Activated CD4-positive, CD25-positive, alpha-beta regulatory T cell treated with anti-CD3 and anti-CD28 coated beads, Interleukin-2, amount 50 U/mL, for 72 hours (primary cell): ENCODE results near the gene PER2.
A peak's percentile ranks its signal among the peaks of the same experiment; 100 is the strongest.

Experiments
- DNase-seq: peaks from one replicate; pipeline ENCODE4 v3.0.0; 2021

The PER2 gene

DNA sequence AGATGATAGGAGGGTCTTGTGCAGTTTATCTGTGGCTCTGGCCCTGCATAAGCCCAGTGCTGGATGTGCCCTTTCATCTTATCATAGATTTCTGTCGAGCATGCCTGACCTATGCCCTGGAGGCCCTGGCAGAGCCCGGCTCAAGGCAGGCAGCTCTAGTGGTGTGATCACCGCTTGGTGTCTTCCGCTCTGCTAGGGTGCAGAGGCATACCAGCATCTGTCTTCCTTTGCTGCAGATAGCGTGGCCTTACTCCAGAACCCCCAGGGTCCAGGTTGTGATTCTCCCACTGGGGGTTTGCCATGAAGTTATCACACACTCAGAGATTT lies 18.2 kb upstream of the PER2 start:
- no peak for DNase-seq

DNA sequence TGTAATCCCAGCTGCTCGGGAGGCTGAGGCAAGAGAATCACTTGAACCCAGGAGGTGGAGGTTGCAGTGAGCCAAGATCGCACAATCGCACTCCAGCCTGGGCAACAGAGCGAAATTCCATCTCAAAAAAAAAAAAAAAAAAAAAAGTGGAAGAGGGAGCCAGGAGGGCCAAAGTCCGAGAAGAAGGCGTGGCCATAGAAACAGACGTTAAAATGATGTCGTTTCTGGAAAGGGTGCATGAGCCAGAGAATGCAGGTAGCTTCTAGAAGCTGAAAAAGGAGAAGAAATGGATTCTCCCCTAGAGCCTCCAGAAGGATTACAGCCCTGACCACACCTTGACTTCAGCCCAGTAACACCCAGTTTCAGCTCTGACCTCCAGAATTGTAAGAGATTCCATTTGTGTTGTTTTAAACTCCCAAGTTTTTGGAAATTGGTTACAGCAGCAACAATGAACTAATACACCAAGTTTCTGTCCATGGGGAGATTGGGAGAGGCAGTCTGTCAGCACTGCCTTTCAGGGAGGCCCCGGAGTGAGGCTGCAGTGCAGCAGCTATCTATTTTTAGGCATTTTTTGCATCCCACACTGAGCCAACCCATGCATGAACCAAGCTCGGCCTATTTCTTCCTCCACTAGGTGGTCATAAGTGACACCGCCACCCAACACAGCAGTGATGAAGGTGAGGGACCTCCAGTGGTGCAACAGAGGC lies 17.7 kb upstream of the PER2 start:
- DNase-seq: no peak

DNA sequence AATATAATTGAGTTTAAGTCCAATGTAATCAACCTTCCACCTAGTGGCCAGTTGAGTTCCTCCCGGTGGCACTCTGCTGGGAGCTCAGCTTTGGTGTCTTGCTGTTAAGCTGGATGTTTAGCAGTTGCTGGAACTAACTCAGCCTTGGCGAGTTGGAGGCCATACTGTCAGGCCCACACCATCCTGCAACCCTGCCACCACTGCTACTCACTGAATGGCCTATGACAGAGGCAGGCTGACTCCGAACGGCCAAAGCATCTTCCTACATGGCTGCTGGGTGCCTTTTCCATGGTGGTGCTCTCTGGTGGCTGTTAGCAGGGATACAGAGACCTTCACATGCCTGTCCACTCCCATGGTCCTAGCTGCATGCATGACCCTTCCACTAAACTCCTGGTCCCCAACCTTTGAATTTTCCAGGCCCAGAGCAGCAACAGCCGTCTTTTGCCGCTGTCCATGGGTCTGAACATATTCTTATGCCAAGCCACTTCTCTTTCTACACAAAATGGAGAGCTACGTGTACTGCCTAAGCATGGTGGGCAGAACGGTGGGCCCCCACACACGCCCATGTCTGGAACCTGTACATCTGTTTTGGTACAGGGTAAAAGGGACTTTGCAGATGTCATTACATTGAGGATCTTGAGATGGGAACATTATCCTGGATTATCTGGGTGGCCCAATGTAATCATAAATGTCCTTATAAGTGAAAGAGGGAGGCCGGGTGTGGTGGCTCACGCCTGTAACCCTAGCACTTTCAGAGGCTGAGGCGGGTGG lies 16.9 kb upstream of the PER2 start:
- no peak for DNase-seq

DNA sequence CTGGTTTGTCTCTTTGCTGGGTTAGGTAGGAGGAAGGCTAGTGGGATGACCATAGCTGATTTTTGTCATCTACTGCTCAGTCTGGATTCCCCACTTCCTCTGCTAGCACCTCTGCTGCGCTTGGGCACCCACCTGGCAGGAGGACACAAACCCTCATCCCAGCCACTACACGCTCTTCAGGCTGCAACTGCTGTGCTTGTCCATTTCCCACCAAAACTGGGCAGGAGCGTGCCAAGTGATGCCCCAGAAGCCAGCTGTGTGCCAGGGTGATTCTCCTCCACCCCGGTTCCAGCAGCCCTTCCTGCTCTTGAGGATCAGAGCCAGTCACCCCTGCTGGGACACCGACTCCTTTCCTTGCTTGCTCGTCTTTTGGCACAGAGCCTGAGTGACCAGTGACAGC lies 15.7 kb upstream of the PER2 start:
- DNase-seq: peak; percentile 12

DNA sequence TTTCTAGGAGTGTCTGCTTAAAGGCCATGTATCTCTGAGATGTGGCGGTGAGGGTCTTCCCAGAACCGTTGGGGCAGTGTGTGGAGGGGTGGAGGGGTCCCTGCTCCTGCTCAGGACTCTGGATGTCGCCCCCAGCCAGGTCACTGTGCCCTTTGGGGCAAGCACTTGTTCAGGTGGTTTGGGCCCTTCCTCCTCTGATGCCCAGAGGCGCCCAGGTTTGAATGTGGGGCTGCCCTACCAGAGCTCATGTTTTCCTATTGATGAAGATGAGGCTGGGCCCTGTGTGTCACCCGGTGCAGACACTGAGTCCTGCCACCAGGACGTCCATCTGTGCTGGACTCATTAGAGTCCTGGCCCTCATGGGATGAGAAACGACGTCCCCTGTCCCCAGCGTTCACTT lies 14.3 kb upstream of the PER2 start:
- DNase-seq: no peak

DNA sequence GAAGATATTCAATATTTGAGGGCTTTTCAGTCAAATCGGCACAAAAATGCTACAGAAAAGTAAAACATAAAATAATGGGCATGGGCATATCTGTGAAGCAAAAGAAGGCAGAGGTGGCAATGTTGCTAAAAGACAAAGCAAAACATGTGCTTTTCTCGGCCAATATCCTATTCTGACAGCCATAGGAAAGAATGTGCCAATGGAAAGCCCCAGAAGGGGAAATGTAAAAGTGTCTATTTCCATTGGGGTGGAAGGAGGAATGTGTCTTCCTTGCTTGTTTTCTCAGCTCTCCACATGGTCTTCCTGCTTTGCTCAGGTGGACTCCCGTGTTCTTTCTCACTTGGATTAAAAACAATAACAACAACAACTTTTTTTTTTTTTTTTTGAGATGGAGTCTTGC lies 13.7 kb upstream of the PER2 start:
- no peak for DNase-seq

DNA sequence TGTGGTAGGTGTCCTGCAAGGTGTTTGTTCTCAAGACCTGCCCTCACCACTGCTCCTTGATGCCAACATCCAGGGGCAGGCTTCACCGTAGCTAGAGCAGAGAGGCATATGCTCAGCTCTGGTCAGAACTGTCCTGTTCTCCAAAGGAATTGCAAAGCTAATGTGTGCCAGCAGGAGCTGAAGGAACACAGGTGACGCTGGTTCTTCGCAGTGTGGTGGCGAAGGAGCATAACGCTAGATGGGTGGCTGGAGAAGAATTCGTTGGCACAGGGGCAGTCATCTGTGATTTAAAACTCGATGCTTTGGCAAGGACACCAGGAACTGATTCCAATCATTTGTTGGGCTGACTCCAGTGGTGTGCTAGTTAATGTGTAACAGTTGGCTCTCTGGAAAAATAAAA lies 11.4 kb upstream of the PER2 start:
- DNase-seq: no peak

DNA sequence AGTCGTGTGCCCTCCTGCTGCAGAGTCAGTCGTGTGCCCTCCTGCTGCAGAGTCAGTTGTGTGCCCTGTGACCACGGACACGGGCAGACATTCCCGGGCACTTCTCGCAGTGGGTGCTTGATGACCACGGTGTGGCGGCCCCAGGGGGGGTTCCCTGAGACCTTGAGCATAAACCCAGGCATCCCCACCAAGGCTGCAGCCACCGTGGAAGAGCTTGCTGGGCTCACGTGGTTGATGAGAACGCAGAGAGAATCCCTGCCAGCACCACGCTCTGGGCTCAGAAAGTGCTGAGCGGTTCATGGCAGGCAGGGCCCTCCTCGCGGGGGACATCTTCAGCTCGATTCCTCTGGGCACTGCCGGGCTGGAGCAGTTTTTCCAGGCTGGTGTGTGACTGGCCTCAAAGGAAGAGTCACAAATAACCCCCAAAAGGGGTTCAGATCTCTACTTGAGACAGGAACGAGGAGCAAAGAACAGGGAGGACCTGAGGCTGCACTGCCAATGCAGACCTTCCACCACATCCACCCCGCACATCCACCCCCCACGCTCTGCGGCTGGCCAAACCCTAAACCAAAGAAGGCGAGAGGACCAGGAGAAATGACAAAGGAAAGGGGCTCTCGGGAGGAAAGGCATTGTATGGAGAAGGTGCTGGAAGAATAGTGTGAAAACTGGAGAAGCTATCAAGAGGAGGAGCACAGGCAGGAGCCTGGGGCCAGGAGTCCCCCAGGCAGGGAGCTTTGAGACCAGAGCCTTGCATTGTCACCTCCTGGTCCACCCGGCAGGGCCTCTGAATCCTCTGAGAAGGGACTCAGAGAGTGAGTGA lies 8.4 kb upstream of the PER2 start:
- no peak for DNase-seq

DNA sequence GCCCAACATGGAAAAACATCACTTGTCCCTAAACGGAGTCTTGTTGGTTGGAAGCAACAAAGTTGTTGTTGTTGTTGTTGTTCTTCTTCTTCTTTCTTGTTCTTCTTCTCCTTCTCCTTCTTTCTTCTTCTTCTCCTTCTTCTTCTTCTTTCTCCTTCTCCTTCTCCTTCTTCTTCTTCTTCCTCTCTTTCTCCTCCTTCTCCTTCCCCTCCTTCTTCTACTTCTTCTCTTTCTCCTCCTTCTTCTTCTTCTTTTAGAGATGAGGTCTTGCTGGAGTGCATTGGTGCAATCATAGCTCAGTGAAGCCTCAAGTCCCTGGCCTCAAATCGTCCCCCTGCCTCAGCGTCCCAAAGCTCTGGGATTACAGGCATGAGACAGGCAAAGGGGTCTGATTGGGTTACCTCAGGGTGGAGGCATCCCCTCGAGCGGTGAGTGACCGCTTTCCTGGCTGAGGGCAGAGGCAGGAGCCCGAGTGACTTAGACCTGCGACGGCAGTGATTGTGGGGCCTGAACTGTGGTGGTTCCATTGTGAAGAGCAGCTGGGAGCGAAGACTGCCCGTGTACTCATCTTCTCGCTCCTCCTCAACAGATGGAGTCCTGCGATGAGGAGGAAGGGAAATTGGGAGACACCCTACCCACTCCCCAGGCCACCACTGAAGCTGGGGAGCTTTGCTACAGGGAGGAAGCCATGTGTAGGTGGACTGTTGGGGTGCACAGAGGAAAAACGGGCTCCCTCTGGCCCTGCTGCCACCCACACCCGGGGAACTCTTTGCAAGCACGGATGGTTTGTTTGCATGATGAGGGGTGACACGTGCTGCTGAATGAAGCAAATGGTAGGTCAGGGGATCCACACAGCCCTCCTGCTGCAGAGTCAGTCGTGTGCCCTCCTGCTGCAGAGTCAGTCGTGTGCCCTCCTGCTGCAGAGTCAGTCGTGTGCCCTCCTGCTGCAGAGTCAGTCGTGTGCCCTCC lies 7.0 kb upstream of the PER2 start:
- no peak for DNase-seq

DNA sequence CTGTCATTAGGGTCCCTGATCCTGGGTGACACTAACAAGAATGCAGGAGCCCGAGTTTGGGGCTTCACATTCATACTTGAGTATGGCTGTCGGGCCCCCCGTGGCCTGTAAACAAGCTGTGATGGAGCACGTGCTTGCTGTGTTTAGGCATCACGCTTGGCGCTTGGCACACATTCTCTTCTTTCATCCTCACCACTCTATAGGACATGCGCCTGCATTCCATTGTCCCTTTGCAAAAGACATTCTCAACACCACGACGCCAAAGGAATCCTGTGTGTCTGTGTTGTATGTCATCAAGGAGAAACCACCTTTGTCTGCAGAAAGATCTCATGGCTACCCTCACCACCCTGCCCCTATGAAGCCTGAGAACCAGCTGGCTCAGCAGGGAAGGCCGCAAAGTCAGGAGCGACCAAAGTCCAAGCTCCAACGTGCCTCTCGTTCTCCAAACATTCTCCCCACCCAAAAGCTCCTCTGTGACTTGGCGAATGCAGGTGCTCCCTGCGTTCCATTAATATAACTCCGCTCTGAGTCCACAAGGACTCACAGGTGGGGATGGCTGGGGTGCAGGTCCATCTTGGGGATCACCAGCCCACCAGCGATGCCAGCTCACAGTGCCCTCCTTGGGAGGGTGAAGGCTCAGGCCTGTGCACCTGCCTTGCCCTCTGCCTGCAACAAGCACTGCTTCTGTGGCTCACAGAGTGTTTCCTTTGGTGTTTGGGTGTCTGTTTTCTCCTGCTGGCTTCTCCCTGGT lies 6.2 kb upstream of the PER2 start:
- no peak for DNase-seq

DNA sequence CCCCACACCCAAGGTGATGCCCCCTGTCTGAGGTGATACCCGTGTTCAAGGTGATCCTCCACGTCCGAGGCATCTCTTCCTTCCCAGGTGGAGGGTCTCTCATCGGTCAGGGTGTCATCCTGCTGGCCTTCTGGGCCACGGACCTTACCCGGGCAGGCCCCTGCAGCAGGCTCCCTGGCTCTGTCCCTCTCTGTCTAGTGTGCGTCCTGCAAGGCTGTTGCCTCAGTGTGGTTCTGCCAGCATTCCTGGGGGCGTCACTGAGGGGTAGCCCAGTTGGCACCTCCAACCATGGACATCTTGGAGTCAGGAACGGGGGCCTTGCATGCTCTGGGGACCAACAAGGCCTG lies 5.6 kb upstream of the PER2 start:
- no peak for DNase-seq

DNA sequence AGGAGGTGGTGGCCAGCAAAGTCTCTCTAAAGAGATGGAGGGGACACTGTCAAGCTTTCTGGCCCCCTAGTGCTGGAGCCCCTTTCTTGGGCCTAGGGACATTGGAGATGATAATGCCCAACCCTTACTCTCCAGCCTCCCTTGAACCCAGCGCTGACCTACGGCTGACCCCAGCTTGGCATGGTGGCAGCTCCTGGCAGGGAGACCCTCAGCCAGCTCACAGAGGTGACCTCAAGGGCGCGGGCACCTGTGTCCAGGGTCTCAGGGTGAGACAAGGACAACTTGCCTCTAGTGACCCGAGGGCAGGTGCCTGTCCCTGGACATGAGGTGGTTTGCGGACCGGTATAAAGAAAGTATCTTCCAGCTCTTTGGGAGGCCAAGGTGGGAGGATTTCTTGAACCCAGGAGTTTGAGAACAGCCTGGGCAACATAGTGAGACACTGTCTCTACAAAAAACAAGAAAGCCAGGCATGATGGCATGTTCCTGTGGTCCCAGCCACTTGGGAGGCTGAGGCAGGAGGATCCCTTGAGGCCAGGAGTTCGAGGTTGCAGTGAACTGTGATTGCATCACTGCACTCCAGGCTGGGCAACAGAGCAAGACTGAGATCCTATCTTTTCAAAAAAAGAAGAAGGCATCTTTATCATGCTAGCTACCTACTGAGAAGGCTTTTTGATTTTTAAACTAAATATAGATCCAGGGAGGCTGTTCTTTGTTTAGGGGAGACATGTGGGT lies 3.3 kb upstream of the PER2 start:
- DNase-seq: no peak

DNA sequence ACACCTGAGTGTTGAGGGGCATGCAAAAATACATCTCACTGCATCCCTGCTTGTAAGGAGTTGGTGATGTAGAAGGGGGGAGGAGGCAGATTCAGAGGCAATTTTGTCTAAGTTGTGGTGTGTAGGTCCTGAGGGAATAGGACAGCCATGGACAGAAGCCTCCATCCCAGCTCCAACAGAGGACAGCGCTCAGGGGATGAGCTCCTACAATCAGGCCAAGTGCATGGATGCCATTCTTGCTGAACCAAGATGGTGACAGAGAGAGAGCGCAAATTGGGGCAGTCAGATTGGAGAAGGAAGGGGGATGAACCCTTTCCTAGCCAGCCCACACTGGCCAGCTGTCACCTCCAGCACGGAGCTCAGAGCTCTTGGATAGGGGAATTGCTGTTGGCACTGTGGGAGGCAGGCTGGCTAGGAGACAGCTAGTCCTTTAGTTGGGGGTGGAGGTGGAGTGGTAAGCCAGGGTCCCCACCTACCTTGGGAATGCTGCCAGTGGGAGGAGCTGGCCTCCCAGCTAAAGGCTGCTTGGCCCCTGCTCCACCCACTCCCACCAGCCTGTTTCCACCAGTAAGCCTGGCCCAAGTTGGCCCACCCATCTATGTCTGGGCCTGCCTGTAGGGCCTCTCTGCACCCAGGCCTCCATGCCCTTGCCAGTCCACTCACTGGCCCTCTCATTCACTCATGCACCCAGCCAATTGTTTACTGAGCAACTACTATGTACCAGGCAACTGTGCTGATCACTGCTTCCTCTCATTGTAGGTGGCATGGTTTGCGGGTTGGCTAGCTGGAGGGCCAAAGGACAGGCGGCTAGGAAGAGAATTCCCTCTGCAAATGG lies 2.5 kb upstream of the PER2 start:
- no peak for DNase-seq

DNA sequence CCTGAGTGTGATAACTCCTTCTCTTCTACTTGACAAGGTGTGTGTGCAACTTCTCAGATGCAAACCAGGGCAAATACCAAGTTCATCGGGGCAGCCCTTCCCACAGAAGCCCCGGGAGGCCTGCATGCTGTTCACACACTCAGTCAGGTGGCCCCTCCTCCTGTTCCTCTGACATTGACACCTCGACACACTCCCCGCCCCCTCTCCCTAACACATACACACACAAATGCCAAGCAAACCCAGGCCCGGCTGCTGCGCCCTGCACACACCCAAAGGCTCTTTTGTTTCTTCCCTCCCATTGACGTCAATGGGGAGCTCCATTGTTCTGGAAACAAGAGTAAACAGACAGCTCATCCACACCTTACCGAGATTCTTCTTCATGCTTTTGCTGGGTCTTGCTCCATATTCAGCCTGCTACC lies 1.7 kb upstream of the PER2 start:
- DNase-seq: no peak

DNA sequence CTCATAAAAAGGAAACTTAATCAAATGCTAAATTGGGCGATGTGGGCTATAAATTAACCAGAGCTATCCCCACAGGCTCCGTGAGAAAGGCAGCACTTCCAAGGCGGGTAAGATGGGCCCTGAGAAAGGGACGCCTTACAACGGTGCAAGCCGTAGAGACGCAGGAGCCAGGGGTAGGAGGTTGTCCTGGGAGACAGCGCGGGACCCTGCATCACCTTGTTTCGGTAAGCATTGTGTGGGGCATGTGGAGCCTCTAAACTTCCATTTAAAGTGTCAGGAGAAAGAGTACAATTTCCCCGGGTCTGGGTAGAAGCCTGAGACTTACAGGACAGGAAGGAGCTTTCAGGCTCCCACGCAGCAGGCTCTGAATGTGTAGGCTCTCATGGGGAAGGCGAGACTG lies 1.2 kb upstream of the PER2 start:
- no peak for DNase-seq

DNA sequence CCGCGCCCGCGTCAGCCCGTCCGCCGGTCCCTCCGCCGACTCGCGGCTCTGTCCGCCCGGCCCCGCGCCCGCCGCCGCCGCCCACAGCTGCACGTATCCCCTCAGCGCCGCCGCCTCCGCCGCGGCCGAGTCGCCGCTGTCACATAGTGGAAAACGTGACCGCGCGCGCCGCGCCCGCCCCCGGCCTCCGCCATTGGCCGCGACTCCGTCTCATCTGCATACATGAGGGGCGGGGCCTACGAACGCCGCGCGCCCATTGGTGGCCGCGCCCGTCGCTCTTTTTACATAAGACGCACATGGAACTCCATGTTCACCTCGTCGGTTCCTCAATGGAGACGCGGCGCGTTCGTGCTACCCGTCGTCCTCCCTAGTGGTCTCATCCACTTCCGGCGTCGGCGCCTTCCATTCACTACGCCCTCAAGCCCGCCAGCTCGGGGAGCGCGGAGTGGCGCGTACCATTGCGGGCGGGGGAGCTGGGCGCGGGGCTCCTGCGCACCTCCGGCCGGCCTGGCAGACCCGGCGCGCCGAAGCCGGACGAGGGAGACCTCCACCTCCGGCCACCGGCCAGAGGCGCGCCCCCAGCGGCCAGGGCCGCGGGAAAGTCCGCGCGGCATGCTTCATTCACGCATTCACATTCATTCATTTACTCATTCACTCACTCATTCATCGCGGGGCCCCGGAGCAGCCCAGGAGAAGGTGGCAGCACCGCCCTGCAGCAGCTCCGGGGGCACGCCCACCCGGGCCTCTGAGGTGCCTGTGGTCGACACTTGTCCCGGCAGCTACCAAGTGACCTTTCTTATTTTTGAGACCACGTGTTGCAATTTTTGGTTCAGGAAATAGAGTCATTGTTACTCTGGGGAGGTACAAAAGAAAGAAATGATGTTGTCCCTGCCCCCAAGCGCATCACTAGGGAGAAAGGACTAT lies 502 bp upstream of the PER2 start:
- DNase-seq: peak; percentile 99

DNA sequence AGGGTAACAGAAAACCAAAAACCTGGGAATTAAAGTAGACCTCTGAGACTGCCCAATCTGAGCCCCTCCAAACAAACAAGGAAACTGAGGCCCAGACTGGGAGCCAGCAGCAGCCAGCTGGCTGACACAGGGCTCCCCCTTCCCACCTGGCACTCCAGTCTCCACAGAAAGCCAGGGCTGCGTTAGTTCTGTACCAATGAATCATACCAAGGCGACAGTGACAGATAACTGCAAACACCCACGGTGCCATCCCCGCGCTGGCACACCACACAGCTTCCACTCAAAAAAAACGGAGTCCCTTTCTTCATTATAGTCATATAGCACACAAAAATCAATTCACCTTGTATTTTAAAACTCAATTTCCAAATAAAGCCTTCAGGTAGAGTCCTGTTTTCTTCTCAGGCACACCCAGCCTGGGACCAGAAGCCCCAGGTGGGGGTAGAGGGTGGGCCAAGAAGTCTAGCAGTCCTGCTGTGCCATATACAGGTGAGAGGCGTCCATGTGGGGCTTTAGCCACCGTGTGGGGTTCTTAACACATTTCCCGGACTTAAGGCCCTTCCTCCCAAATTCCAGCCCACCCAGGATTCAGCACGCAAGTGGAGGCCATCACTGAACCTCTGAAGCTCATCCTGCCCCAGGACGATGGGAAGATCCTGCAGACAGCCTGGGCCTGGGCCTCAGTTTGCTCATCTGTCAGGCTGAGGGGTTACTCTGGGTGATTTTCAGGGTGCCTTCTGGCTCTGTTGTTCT lies 1.2 kb downstream of the PER2 start:
- no peak for DNase-seq

DNA sequence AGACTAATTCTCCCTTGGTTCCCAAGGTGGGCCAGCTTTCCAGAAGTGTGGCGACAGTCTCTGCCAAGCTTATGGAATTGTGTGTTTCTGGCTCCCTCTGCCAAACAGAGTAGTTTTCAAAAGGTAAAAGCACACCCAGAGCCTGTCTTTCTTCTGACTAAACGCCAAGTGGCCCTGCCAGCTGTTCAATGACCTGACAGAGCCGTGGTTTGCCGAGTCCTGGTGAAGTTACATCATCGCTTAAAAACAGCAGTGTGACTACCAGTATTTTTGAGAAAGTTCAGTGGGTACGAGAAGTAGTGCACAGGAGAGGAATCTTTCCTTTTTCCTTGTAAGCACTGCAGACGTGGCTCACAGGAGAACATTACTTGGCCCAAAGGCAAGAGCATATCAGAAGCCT lies 1.9 kb downstream of the PER2 start:
- DNase-seq: no peak

DNA sequence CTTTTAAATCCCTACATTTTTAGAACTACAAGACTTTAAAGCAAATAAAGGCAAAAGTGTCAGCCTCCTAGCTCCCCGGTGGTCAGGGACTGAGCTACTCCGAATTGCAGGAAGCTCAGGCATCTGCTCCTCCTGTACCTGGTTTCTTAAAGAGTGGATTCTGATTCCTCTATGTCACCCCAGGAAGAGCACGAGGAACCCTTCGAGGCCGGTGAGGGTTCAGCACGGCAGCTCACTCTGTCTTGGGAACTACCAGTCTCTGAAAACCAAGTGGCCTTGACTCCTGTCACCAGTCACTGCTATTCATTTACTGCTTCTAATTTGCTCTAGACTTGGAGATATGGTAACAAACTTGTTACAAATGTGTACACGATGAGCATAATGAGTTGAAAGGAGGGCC lies 2.3 kb downstream of the PER2 start:
- no peak for DNase-seq
